ENCODE results near the gene FOXN3. TPM values are rescaled to one million over a fixed set of nuclear protein-coding genes. Genes with fewer than 3 reads are reported as not detected.

FOXN3 gene
- total and polyA plus RNA-seq, 10 of the 15 experiments (the other 5 are each of a cell fraction or from before 2014, with no cell fraction given), result 4.5 to 68.9 (median 29.7) TPM

GRCh38 chr14:89110110-89110509 is 306.9 kb downstream of the FOXN3 start:
- TF ChIP-seq ZNF207 (IDR thresholded peaks at IDR 0.05; ENCODE audit: borderline replicate concordance) (no peak), BCL11A (IDR thresholded peaks at IDR 0.05; ENCODE audit: low read depth, low read length) (no peak), STAT3 (IDR thresholded peaks at IDR 0.05; ENCODE audit: low read depth, low read length) (no peak), MYB (IDR thresholded peaks at IDR 0.05; ENCODE audit: borderline replicate concordance, low read depth, low read length) (no peak), ZNF217 (IDR thresholded peaks at IDR 0.05) (no peak), CHD4 (IDR thresholded peaks at IDR 0.05) (no peak)
- 13% methylated on average over 9 of the region's 9 CpGs for WGBS (ENCODE audit: insufficient coverage, insufficient replicate concordance, low lambda C conversion rate, missing lambda C conversion rate)
- ATAC-seq (no peak), DNase-seq (ENCODE audit: low read depth, low spot score) (no peak), FAIRE-seq (no peak)
- Histone ChIP-seq H4K20me1 (ENCODE audit: control insufficient read depth, insufficient read depth) (no peaks in the 10 kb centered on the region), H3K9ac (ENCODE audit: control insufficient read depth, insufficient read depth, low read length) (no peak overlapping the region), H3K27me3 (replicated peaks in 1 of 2; ENCODE audit: control insufficient read depth in 2 of 2, insufficient read depth in 2 of 2, low read length in 1 of 2) (no peaks in the 10 kb centered on the region; a peak in 1 of 4 replicates), H3K4me1 (ENCODE audit: control insufficient read depth, insufficient read depth, low read length) (no peaks in the 10 kb centered on the region), H3K27ac (ENCODE audit: control insufficient read depth, insufficient read depth) (no peak overlapping the region), H3K9me3 (replicated peaks; ENCODE audit: control insufficient read depth, insufficient read depth, low read length) (no peaks in the 10 kb centered on the region; the same call in 2 of the 3 replicates), H3K79me2 (ENCODE audit: control insufficient read depth, insufficient read depth, low read length) (no peaks in the 10 kb centered on the region), H3K4me3 (no peak overlapping the region), H3K36me3 (ENCODE audit: control insufficient read depth in 2 of 2, insufficient read depth in 2 of 2, low read length in 1 of 2) (no peaks in the 10 kb centered on the region), H3K4me2 (ENCODE audit: control insufficient read depth, insufficient read depth) (no peak overlapping the region), H2AFZ (ENCODE audit: control insufficient read depth, low read depth, low read length) (no peak overlapping the region)
- in situ Hi-C loops (cut with MboI) (no loop called here), intact Hi-C loops (cut with micrococcal nuclease; ENCODE audit: unreplicated experiment) (no loop called here)
- BruUV-seq (replicated peaks), result no TSS peak
- SMC1A ChIA-PET (ENCODE audit: uncharacterized antibody, unreplicated experiment), result no interaction called here
- RAD21 ChIA-PET (ENCODE audit: unreplicated experiment), result no interaction called here
- CTCF ChIA-PET, result no interaction called here
- POLR2A ChIA-PET, result no interaction called here

- H3K4me1 ChIP-seq (ENCODE audit: control insufficient read depth, insufficient read depth, low read length), result no peaks in the 10 kb centered on the region
- no peak overlapping the region for H3K4me3 ChIP-seq
- no peaks in the 10 kb centered on the region for H4K20me1 ChIP-seq (ENCODE audit: control insufficient read depth, insufficient read depth)
- FAIRE-seq, result no peak
- TF ChIP-seq CREB1 (IDR thresholded peaks at IDR 0.05; ENCODE audit: low read depth), result no peak
- ChIA-PET SMC1A (ENCODE audit: uncharacterized antibody, unreplicated experiment) (interaction anchor here (0.6 kb wide), 1 partner anchor 40 kb away, joined by 3 read pairs; no protein-coding TSS in a partner anchor), CTCF (no interaction called here), POLR2A (no interaction called here), RAD21 (ENCODE audit: unreplicated experiment) (no interaction called here)
- DNase-seq (ENCODE audit: low read depth, low spot score), result no peak
- H3K4me2 ChIP-seq (ENCODE audit: control insufficient read depth, insufficient read depth), result no peak overlapping the region
- H2AFZ ChIP-seq (ENCODE audit: control insufficient read depth, low read depth, low read length), result no peak overlapping the region
- no peaks in the 10 kb centered on the region for H3K36me3 ChIP-seq (ENCODE audit: control insufficient read depth in 2 of 2, insufficient read depth in 2 of 2, low read length in 1 of 2)
- BruUV-seq (replicated peaks), result no TSS peak
- H3K27ac ChIP-seq (ENCODE audit: control insufficient read depth, insufficient read depth), result no peak overlapping the region
- in situ Hi-C loops (cut with MboI), result no loop called here
- H3K27me3 ChIP-seq (replicated peaks in 1 of 2; ENCODE audit: control insufficient read depth in 2 of 2, insufficient read depth in 2 of 2, low read length in 1 of 2), result no peaks in the 10 kb centered on the region; a peak in 1 of 4 replicates
- intact Hi-C loops (cut with micrococcal nuclease; ENCODE audit: unreplicated experiment), result no loop called here
- no peak for ATAC-seq
- no peaks in the 10 kb centered on the region for H3K79me2 ChIP-seq (ENCODE audit: control insufficient read depth, insufficient read depth, low read length)
- H3K9me3 ChIP-seq (replicated peaks; ENCODE audit: control insufficient read depth, insufficient read depth, low read length), result no peaks in the 10 kb centered on the region; the same call in 2 of the 3 replicates
- 52% methylated on average over 4 of the region's 4 CpGs for WGBS (ENCODE audit: insufficient coverage, insufficient replicate concordance, low lambda C conversion rate, missing lambda C conversion rate)
- H3K9ac ChIP-seq (ENCODE audit: control insufficient read depth, insufficient read depth, low read length), result no peak overlapping the region
Measured at GRCh38 chr14:89108608-89109007, 308.4 kb downstream of the FOXN3 start.
